ENCODE data around the gene TMEM139. TPM values are rescaled to one million over a fixed set of nuclear protein-coding genes. Genes with fewer than 3 reads are reported as not detected.

Gene TMEM139
- total and polyA plus RNA-seq, 4 donors: 0.59 to 2.2 (median 1.7) TPM

DNA sequence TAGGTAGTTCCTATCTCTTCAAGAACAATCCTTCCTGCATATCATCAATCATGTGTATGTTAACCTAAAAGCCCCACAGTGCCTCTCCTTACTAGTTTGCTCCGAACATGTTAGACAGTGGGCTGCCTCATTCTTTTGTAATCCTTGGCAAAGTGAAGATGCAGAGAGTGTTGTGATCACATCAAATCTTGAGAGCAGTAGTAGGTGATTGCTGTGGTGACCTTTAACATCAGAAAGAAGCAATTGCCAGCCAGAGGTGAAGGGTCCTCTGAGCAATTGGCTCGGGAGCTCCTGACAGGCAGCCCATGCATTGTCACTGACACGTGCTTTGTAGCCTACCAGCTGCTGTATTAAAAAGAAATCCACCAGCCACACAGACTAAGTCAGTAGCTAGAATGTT, 41.1 kb upstream of the TMEM139 start:
- no peaks in the 10 kb centered on the region for H3K36me3 ChIP-seq (ENCODE audit: control insufficient read depth, insufficient read depth, low read length)

DNA sequence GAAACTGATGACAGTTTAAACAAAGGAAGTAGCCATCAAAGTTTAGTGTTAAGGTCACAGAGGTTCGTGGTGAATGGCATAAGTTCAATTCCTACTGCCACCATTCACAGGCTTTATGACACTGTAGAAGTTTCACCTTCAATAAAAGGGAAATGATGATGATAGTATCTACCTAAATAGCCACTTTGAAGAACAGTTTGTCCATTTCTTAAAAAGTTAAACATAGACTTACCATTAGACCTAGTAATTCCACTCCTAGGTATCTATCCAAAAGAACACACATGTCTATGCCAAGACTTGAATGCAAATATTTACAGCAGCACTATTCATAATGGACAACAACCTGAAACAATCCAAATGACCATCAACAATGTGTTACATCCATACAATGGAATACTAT, 40.4 kb upstream of the TMEM139 start:
- no peaks in the 10 kb centered on the region for H3K27me3 ChIP-seq (ENCODE audit: control insufficient read depth, insufficient read depth, low read length)
- no CpG with 5 or more reads among the region's 1 CpG for WGBS (ENCODE audit: insufficient coverage)
- no peak for DNase-seq (ENCODE audit: low read depth in 4 of 6, low spot score in 6 of 6)

More for the DNA sequence above, 41.1 kb upstream of the TMEM139 start:
- no peak overlapping the region for H3K4me3 ChIP-seq (ENCODE audit: low read depth, low read length)
- no peaks in the 10 kb centered on the region for H3K27me3 ChIP-seq (ENCODE audit: control insufficient read depth, insufficient read depth, low read length)
- DNase-seq (ENCODE audit: low read depth in 4 of 6, low spot score in 6 of 6): no peak
- H3K27ac ChIP-seq (ENCODE audit: low read depth, low read length): no peak overlapping the region
- WGBS (ENCODE audit: insufficient coverage): 14% methylated on average over 1 of the region's 3 CpGs
- no peaks in the 10 kb centered on the region for H3K9me3 ChIP-seq (ENCODE audit: control insufficient read depth, insufficient read depth, low read length)
- H3K4me1 ChIP-seq (ENCODE audit: control insufficient read depth, insufficient read depth, low read length): no peaks in the 10 kb centered on the region

DNA sequence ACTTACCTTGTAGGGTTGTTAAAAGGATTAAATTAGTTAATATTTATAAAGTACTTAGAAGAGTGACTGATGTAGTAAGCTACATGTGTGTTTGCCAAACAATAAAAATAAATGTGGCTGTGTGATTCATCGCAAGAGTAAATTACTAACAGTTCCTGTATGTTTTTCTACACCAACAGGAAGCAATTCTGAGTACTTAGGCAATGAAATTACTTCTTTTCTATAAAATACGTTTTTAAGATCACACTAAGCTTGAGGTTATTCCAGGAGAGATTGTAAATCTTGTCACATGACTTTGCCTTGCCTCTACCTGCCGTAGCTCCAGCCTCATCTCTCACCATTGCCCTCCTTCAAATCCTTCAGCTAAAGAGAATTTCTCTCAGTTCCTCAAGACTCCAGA, 39.6 kb upstream of the TMEM139 start:
- 100% methylated on average over 1 of the region's 3 CpGs for WGBS (ENCODE audit: insufficient coverage)

More for the DNA sequence above, 40.4 kb upstream of the TMEM139 start:
- no peak overlapping the region for H3K27ac ChIP-seq (ENCODE audit: low read depth, low read length)
- no peaks in the 10 kb centered on the region for H3K36me3 ChIP-seq (ENCODE audit: control insufficient read depth, insufficient read depth, low read length)
- no peaks in the 10 kb centered on the region for H3K4me1 ChIP-seq (ENCODE audit: control insufficient read depth, insufficient read depth, low read length)
- no peaks in the 10 kb centered on the region for H3K9me3 ChIP-seq (ENCODE audit: control insufficient read depth, insufficient read depth, low read length)
- no peak overlapping the region for H3K4me3 ChIP-seq (ENCODE audit: low read depth, low read length)

DNA sequence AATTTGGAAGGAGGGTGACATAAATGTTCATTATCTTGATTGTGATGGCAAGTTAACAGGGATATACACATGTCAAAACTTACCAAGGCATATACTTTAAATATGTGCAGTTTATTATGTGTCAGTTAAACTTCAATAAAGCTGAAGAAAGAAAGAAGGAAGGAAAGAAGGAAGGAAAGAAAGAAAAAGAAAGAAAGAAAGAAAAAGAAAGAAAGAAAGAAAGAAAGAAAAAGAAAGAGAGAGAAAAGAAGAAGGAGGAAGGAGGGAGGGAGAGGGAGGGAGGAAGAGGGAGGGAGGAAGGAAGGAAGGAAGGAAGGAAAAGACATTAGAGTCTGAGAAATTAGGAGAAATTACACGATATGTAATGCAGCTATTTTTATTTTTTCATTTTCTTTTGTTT, 37.4 kb upstream of the TMEM139 start:
- Histone ChIP-seq H3K4me3 (ENCODE audit: low read depth, low read length) (no peak overlapping the region), H3K9me3 (ENCODE audit: control insufficient read depth, insufficient read depth, low read length) (no peaks in the 10 kb centered on the region), H3K36me3 (ENCODE audit: control insufficient read depth, insufficient read depth, low read length) (no peaks in the 10 kb centered on the region), H3K4me1 (ENCODE audit: control insufficient read depth, insufficient read depth, low read length) (no peaks in the 10 kb centered on the region), H3K27ac (ENCODE audit: low read depth, low read length) (no peak overlapping the region), H3K27me3 (ENCODE audit: control insufficient read depth, insufficient read depth, low read length) (no peaks in the 10 kb centered on the region)
- WGBS (ENCODE audit: insufficient coverage): no CpG with 5 or more reads among the region's 1 CpG
- DNase-seq (ENCODE audit: low read depth in 4 of 6, low spot score in 6 of 6): no peak

More for the DNA sequence above, 39.6 kb upstream of the TMEM139 start:
- Histone ChIP-seq H3K27me3 (ENCODE audit: control insufficient read depth, insufficient read depth, low read length) (no peaks in the 10 kb centered on the region), H3K4me1 (ENCODE audit: control insufficient read depth, insufficient read depth, low read length) (no peaks in the 10 kb centered on the region), H3K27ac (ENCODE audit: low read depth, low read length) (no peak overlapping the region), H3K4me3 (ENCODE audit: low read depth, low read length) (no peak overlapping the region), H3K36me3 (ENCODE audit: control insufficient read depth, insufficient read depth, low read length) (no peaks in the 10 kb centered on the region), H3K9me3 (ENCODE audit: control insufficient read depth, insufficient read depth, low read length) (no peaks in the 10 kb centered on the region)
- DNase-seq (ENCODE audit: low read depth in 4 of 6, low spot score in 6 of 6): no peak

DNA sequence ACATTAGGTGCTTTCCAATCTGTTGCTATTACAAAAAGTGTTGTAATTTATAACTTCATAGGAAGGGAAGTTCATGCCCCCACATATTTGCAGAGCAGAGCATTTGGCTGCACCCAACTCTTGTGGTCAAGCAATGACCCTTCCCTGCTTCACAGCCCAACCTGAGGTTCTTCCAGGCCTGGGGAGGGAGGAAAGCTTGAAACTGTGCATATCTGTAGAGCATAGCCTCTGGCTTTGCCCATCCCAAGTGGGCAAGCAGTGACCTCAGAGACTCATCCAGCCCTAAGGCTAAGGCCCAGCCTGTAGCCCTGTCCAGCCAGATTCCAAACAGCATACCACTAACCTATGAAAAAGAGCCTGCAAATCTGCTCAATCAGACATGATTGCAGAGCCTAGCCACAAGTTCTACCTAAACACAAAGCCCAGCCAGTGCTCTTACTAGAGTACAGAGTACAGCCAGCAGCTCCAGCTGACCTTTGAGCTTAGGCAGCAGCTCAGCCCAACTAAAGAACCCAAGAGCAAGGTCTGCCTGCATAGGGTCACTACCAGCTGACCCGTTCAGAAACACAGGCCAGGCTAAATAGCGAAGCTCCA, 35.9 kb upstream of the TMEM139 start:
- Histone ChIP-seq H3K27ac (ENCODE audit: low read depth, low read length) (no peak overlapping the region), H3K4me1 (ENCODE audit: control insufficient read depth, insufficient read depth, low read length) (no peaks in the 10 kb centered on the region), H3K27me3 (ENCODE audit: control insufficient read depth, insufficient read depth, low read length) (no peaks in the 10 kb centered on the region), H3K4me3 (ENCODE audit: low read depth, low read length) (no peak overlapping the region), H3K36me3 (ENCODE audit: control insufficient read depth, insufficient read depth, low read length) (no peaks in the 10 kb centered on the region), H3K9me3 (ENCODE audit: control insufficient read depth, insufficient read depth, low read length) (no peaks in the 10 kb centered on the region)
- 77% methylated on average over 2 of the region's 2 CpGs for WGBS (ENCODE audit: insufficient coverage)
- no peak for DNase-seq (ENCODE audit: low read depth in 4 of 6, low spot score in 6 of 6)

DNA sequence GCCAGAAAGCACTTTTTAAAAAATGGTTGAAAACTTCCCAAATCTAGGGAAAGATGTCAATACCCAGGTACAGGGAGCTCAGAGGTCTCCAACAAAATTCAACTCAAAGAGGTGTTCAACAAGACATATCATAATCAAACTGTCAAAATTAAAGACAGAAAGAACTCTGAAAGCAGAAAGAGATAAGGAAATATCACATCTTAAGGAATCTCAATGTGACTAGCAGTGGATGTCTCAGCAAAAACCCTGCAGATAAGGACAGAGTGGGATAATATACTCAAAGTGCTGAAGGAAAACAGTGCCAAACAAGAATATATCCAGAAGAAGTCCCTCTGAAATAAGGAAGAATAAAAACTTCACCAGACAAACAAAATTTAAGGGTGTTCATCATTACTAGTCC, 34.6 kb upstream of the TMEM139 start:
- H3K4me1 ChIP-seq (ENCODE audit: control insufficient read depth, insufficient read depth, low read length): no peaks in the 10 kb centered on the region
- no peaks in the 10 kb centered on the region for H3K27me3 ChIP-seq (ENCODE audit: control insufficient read depth, insufficient read depth, low read length)
- DNase-seq (ENCODE audit: low read depth in 4 of 6, low spot score in 6 of 6): no peak
- no peak overlapping the region for H3K27ac ChIP-seq (ENCODE audit: low read depth, low read length)
- no peaks in the 10 kb centered on the region for H3K9me3 ChIP-seq (ENCODE audit: control insufficient read depth, insufficient read depth, low read length)
- no peak overlapping the region for H3K4me3 ChIP-seq (ENCODE audit: low read depth, low read length)
- H3K36me3 ChIP-seq (ENCODE audit: control insufficient read depth, insufficient read depth, low read length): no peaks in the 10 kb centered on the region

DNA sequence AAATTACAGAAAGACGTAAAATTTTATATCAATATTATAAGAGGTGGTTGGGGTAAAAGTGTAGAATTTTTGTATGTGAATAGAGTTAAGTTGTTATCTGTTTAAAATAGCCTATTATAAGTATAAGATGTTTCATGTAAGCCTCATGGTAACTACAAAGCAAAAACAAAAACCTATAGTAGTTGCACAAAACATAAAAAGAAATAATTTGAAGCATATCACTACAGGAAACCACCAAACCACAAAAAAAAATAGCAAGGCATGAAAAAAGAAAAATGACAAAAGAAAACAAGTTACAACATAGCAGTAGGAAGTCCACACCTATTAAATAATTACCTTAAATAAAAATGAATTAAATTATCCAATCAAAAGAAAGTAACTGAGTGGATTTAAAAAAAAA, 33.9 kb upstream of the TMEM139 start:
- WGBS (ENCODE audit: insufficient coverage): no CpG with 5 or more reads among the region's 1 CpG
- no peaks in the 10 kb centered on the region for H3K4me1 ChIP-seq (ENCODE audit: control insufficient read depth, insufficient read depth, low read length)

DNA sequence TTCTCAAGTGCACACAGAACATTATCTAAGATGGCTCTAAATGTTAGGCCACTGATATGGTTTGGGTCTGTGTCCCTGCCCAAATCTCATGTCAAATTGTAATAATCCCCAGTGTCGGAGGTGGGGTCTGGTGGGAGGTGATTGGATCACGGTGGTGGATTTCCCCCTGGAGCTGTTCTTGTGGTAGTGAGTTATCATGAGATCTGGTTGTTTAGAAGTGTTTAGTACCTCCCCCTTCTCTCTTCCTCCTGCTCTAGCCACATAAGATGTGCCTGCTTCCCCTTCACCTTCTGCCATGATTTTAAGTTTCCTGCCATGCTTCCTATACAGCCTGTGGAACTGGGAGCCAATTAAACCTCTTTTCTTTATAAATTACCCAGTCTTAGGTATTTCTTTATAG, 32.8 kb upstream of the TMEM139 start:
- Histone ChIP-seq H3K4me1 (ENCODE audit: control insufficient read depth, insufficient read depth, low read length) (no peaks in the 10 kb centered on the region), H3K27ac (ENCODE audit: low read depth, low read length) (no peak overlapping the region), H3K9me3 (ENCODE audit: control insufficient read depth, insufficient read depth, low read length) (no peaks in the 10 kb centered on the region), H3K4me3 (ENCODE audit: low read depth, low read length) (no peak overlapping the region), H3K27me3 (ENCODE audit: control insufficient read depth, insufficient read depth, low read length) (no peaks in the 10 kb centered on the region), H3K36me3 (ENCODE audit: control insufficient read depth, insufficient read depth, low read length) (no peaks in the 10 kb centered on the region)
- DNase-seq (ENCODE audit: low read depth in 4 of 6, low spot score in 6 of 6): no peak
- no CpG with 5 or more reads among the region's 2 CpGs for WGBS (ENCODE audit: insufficient coverage)

More for the DNA sequence above, 33.9 kb upstream of the TMEM139 start:
- Histone ChIP-seq H3K36me3 (ENCODE audit: control insufficient read depth, insufficient read depth, low read length) (no peaks in the 10 kb centered on the region), H3K9me3 (ENCODE audit: control insufficient read depth, insufficient read depth, low read length) (no peaks in the 10 kb centered on the region), H3K4me3 (ENCODE audit: low read depth, low read length) (no peak overlapping the region), H3K27ac (ENCODE audit: low read depth, low read length) (no peak overlapping the region), H3K27me3 (ENCODE audit: control insufficient read depth, insufficient read depth, low read length) (no peaks in the 10 kb centered on the region)
- DNase-seq (ENCODE audit: low read depth in 4 of 6, low spot score in 6 of 6): no peak

DNA sequence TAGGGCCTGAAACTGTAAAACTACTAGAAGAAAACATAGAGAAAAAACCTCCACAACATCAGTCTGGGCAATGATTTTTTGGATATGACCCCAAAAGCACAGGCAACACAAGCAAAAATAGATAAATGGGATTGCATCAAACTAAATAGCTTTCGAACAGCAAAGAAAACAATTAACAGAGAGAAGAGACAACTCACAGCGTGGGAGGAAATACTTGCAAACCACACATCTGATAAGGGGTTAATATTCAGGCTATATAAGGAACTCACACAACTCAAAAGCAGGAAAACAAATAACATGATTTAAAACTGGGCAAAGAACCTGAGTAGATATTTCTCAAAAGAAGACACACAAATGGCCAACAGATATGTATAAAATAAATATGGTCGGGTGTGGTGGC, 29.2 kb upstream of the TMEM139 start:
- Histone ChIP-seq H3K4me3 (ENCODE audit: low read depth, low read length) (no peak overlapping the region), H3K9me3 (ENCODE audit: control insufficient read depth, insufficient read depth, low read length) (no peaks in the 10 kb centered on the region), H3K4me1 (ENCODE audit: control insufficient read depth, insufficient read depth, low read length) (no peaks in the 10 kb centered on the region), H3K36me3 (ENCODE audit: control insufficient read depth, insufficient read depth, low read length) (no peaks in the 10 kb centered on the region), H3K27ac (ENCODE audit: low read depth, low read length) (no peak overlapping the region), H3K27me3 (ENCODE audit: control insufficient read depth, insufficient read depth, low read length) (no peaks in the 10 kb centered on the region)
- DNase-seq (ENCODE audit: low read depth in 4 of 6, low spot score in 6 of 6): no peak
- WGBS (ENCODE audit: insufficient coverage): no CpG with 5 or more reads among the region's 3 CpGs

DNA sequence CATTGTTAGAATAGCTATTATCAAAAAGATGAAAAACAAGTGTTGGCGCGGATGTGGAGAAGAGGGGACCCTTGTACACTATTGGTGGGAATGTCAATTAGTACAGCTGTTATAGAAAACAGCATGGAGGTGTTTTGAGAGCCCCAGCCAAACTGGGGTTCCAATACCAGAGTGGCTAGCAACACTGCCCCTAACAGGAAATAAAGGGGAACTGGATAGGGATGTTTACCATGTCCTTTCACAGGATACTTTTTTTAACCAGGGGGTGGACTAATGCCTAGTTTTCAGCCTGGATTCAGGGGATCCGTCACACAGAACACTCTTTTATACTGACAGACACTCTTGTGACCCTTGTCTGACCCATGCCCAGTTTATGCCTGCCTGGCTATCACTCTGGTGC, 28.4 kb upstream of the TMEM139 start:
- no peak overlapping the region for H3K4me3 ChIP-seq (ENCODE audit: low read depth, low read length)
- no peak overlapping the region for H3K27ac ChIP-seq (ENCODE audit: low read depth, low read length)
- H3K36me3 ChIP-seq (ENCODE audit: control insufficient read depth, insufficient read depth, low read length): no peaks in the 10 kb centered on the region
- no peaks in the 10 kb centered on the region for H3K4me1 ChIP-seq (ENCODE audit: control insufficient read depth, insufficient read depth, low read length)
- WGBS (ENCODE audit: insufficient coverage): 80% methylated on average over 3 of the region's 3 CpGs
- no peaks in the 10 kb centered on the region for H3K9me3 ChIP-seq (ENCODE audit: control insufficient read depth, insufficient read depth, low read length)
- DNase-seq (ENCODE audit: low read depth in 4 of 6, low spot score in 6 of 6): no peak
- H3K27me3 ChIP-seq (ENCODE audit: control insufficient read depth, insufficient read depth, low read length): no peaks in the 10 kb centered on the region

Data from spinal cord (tissue), 10 donors.